Measurements from ENCODE around the gene STARD9. TPM values are rescaled to one million over a fixed set of nuclear protein-coding genes. Genes with fewer than 3 reads are reported as not detected.

Gene STARD9
- total and polyA plus RNA-seq, 2 of the 13 experiments (the other 11 are each of a cell fraction or from before 2014, with no cell fraction given), result 5.3 to 7.5 TPM

DNA sequence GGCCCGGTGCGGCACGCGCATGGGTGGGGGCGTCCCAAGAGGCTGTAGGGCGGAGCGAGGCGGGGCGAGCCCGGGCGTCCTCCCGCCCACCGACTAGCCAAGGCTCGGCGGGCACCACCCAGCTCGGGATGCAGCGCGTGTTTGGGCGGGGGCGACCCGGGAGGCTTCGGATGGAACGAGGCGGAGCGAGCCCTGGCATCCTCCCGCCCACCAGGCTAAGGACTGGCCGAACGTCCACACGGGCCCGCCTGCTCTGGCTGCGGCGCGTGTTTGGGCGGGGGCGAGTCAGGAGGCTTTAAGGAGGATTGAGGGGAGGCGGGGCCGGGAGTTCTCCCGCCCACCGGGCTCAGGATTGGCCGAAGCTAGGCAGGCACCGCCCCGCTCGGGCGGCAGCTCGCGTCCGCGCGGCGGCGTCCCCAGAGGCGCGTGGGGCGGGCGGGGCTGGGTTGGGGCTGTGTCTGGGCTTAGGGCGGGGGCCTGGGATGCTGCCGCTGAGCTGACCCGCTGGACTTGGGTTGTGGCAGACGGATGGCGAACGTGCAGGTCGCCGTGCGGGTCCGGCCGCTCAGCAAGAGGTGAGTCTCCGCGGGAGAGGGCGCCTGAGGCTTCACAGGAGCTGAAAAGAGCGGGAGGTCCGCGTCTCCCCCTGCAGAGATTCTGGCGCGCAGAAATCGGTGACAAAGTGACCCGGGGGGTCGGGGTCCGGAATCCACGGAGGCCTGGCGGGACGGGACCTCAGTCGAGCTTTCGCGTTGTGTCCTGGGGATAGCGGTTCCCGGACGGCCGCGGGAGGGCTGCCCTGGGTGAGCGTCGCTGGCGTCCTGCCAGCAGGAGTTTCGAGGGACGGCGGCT lies at the start of gene STARD9 (continued):
- TF ChIP-seq, protein P1, sequence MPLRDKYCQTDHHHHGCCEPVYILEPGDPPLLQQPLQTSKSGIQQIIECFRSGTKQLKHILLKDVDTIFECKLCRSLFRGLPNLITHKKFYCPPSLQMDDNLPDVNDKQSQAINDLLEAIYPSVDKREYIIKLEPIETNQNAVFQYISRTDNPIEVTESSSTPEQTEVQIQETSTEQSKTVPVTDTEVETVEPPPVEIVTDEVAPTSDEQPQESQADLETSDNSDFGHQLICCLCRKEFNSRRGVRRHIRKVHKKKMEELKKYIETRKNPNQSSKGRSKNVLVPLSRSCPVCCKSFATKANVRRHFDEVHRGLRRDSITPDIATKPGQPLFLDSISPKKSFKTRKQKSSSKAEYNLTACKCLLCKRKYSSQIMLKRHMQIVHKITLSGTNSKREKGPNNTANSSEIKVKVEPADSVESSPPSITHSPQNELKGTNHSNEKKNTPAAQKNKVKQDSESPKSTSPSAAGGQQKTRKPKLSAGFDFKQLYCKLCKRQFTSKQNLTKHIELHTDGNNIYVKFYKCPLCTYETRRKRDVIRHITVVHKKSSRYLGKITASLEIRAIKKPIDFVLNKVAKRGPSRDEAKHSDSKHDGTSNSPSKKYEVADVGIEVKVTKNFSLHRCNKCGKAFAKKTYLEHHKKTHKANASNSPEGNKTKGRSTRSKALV (CRISPR knock-in tag; IDR thresholded peaks at IDR 0.05), result 0 out of 2 replicates have a peak, but pooled peaks have one; percentile 6
- TF ChIP-seq TCF7L2 (IDR thresholded peaks at IDR 0.05; ENCODE audit: low read depth, low read length), result no peak
- no peak for TF ChIP-seq ZNF567 (CRISPR knock-in tag; IDR thresholded peaks at IDR 0.05; ENCODE audit: borderline replicate concordance)
- TF ChIP-seq, protein P2, sequence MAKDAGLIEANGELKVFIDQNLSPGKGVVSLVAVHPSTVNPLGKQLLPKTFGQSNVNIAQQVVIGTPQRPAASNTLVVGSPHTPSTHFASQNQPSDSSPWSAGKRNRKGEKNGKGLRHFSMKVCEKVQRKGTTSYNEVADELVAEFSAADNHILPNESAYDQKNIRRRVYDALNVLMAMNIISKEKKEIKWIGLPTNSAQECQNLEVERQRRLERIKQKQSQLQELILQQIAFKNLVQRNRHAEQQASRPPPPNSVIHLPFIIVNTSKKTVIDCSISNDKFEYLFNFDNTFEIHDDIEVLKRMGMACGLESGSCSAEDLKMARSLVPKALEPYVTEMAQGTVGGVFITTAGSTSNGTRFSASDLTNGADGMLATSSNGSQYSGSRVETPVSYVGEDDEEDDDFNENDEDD (CRISPR knock-in tag; IDR thresholded peaks at IDR 0.05; ENCODE audit: borderline replicate concordance), result peak; percentile 82; the same call in 1 of the 2 replicates
- TF ChIP-seq, protein P3, sequence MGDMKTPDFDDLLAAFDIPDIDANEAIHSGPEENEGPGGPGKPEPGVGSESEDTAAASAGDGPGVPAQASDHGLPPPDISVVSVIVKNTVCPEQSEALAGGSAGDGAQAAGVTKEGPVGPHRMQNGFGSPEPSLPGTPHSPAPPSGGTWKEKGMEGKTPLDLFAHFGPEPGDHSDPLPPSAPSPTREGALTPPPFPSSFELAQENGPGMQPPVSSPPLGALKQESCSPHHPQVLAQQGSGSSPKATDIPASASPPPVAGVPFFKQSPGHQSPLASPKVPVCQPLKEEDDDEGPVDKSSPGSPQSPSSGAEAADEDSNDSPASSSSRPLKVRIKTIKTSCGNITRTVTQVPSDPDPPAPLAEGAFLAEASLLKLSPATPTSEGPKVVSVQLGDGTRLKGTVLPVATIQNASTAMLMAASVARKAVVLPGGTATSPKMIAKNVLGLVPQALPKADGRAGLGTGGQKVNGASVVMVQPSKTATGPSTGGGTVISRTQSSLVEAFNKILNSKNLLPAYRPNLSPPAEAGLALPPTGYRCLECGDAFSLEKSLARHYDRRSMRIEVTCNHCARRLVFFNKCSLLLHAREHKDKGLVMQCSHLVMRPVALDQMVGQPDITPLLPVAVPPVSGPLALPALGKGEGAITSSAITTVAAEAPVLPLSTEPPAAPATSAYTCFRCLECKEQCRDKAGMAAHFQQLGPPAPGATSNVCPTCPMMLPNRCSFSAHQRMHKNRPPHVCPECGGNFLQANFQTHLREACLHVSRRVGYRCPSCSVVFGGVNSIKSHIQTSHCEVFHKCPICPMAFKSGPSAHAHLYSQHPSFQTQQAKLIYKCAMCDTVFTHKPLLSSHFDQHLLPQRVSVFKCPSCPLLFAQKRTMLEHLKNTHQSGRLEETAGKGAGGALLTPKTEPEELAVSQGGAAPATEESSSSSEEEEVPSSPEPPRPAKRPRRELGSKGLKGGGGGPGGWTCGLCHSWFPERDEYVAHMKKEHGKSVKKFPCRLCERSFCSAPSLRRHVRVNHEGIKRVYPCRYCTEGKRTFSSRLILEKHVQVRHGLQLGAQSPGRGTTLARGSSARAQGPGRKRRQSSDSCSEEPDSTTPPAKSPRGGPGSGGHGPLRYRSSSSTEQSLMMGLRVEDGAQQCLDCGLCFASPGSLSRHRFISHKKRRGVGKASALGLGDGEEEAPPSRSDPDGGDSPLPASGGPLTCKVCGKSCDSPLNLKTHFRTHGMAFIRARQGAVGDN (CRISPR knock-in tag; IDR thresholded peaks at IDR 0.05), result peak; percentile 98
- peak; percentile 86; the same call in 1 of the 2 replicates for TF ChIP-seq ZIK1 (CRISPR knock-in tag; IDR thresholded peaks at IDR 0.05; ENCODE audit: borderline replicate concordance, low read depth)
- TF ChIP-seq, protein P4, sequence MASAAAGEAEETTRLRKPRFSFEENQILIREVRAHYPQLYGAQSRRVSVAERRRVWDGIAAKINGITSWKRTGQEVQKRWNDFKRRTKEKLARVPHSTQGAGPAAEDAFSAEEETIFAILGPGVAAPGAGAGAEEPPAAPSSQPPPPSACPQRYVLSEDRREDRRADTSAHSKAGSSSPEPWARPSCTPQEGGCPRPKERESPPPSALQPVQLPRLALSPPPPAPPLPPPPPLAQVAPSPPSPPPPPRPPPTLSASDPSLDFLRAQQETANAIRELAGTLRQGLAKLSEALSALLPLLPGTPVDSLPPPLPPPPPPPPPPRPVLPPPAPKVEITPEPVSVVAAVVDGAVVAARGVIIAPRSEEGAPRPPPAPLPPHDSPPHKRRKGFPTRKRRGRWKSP (CRISPR knock-in tag; IDR thresholded peaks at IDR 0.05), result peak; percentile 82
- TF ChIP-seq MTF2 (CRISPR knock-in tag; IDR thresholded peaks at IDR 0.05; ENCODE audit: borderline replicate concordance), result peak; percentile 82; the same call in 1 of the 2 replicates
- peak; percentile 60 for TF ChIP-seq IKZF4 (CRISPR knock-in tag; IDR thresholded peaks at IDR 0.05; ENCODE audit: borderline replicate concordance, low read depth, not compliant biosample characterization)
- TF ChIP-seq ZNF484 (CRISPR knock-in tag; IDR thresholded peaks at IDR 0.05; ENCODE audit: borderline replicate concordance, low read depth), result no peak
- no peak for TF ChIP-seq ZNF780A (CRISPR knock-in tag; IDR thresholded peaks at IDR 0.05)
- TF ChIP-seq ZNF205 (CRISPR knock-in tag; IDR thresholded peaks at IDR 0.05), result no peak
- peak; percentile 73 for TF ChIP-seq SALL1 (CRISPR knock-in tag; IDR thresholded peaks at IDR 0.05)
- TF ChIP-seq ZNF720 (CRISPR knock-in tag; IDR thresholded peaks at IDR 0.05), result no peak
- TF ChIP-seq SRSF4 (IDR thresholded peaks at IDR 0.05; ENCODE audit: low read depth, low read length, poor library complexity, severe bottlenecking), result no peak
- TF ChIP-seq NBN (conservative IDR thresholded peaks at IDR 0.05), result no peak
